HT1080 (cell line): ENCODE results near the gene S100A11. TPM values are rescaled to one million over a fixed set of nuclear protein-coding genes. Genes with fewer than 3 reads are reported as not detected.

Experiments used
- DNase-seq: peaks from one replicate; pipeline ENCODE4 v3.0.0-alpha.2; 2015; ENCODE audit warnings: low read depth
- total RNA-seq: library from RNA; depleted of rRNA; stranded (reverse); fragments of >200 nt; shearing (Covaris generic); gene quantifications from 2 replicates; pipeline ENCODE4 v1.2.3, GENCODE V29; 2014

Gene S100A11
- total RNA-seq, 1 experiment from 2014 or later, result 528 TPM

DNA sequence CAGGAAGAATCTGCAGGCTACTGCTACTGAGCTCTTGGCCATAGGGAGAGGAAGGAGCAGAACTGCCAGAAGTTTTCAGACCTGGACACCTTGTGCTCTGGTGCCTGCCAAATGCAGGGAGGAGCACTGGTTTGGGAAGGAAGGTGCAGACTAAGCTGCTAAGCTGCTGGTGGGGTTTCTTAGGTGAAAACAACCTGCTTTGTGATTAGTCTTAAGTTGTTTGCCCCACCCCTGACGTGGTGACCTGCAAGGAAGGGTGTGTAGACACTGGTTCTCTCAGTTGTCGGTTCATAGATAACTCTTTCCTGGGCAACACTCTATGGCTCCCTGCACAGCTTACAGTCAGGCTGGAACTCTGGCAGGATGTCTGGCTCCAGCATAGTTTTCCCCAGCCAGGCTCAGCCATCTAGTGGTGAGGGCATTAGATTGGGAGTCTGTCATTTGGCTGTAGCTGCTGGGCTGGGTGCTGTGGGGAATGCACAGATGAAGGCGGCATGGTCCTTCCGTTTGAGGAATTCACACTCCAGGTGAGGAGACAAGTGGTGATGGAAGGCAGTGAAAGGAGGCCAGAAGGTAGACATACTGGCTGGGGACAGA lies 32.9 kb downstream of the S100A11 start:
- peak; percentile 28 for DNase-seq

DNA sequence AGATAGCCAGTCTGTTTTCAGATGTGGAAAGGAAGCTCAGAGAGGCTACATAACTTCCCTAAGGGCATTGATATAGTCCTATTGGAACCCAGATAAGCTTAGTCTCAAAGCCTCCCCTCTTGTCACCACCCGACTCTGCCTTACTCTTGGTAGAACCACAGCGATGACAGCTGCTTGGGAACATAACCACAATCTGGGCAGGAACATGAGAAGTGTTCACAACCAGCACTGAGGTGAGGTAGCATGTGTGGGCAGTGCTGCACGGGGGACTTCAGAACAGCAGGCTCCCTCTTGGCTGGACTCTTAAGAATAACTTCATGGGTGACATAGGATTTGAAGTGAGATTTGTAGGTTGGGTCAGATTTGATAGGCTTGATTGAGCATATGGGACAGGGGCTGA lies 33.8 kb downstream of the S100A11 start:
- no peak for DNase-seq

DNA sequence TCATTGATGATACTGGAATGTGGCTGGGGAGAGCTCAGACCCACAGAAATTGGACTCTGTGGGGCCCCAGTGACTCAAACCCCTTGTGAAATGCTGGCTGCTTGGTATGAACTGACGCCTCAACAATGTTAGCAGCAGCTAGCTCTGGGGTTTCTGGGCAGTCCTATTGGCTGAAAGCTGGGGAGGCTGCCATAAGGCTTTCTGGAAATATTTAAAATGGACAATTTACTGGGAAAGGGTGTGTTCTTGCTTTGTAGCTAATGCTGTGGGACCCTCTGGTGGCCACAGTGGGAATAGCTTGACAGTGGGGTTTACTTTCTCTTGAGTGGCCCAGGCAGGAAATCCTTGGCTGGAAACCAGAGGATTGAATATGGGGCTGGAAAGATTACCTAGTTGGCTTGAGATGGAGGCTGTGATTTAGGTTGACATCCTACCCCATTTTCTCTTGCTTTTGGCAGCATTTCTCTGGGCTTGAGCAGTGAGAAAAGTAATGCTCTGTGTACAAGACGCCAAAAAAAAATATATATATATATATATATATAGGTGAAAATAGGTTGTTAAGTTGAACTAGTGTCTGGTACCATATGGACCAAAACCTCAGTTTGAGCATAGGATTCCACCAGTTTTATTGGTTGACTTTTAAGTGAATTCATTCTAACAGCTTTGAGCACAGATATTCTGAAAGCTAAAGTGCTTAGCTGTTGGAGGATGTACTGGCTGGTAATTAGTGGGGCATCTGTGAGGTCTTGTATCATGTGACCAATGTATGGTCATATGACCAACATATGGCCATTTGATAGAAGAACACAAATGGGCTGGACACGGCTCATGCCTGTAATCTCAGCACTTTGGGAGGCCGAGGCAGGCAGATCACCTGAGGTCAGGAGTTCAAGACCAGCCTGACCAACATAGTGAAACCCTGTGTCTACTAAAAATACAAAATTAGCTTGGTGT lies 34.9 kb downstream of the S100A11 start:
- DNase-seq, result peak; percentile 90

DNA sequence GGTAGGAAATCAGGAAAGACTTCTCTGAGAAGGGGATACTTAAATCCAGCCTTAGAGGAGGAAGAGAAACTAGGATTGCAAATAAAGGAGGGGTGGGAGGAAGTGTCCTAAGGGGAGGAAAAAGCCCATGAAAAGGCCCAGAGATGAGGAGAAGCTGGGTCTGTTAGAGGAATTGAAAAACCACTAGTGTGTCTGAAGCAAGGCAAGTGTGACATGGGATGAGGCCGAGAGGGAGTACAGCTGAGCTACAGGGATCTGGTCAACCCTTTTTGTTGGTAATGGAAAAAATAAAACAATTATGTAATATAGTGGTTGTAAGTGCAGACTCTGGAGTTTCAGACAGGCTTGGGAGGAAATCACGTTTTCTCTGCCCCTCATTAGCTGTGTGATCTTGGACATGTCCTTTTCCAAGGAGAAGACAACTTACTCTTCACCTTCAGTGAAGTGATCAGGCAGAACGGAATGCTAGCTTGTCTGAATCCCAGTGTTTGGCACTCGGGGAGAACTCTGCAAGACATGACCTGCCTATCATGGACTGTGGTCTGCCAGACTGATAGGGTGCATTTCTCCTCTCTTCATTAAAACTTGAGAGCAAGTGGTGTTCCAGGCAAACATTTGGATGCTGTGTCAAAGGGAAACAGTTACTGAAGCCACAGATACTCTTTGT lies 35.7 kb downstream of the S100A11 start:
- DNase-seq, result no peak

DNA sequence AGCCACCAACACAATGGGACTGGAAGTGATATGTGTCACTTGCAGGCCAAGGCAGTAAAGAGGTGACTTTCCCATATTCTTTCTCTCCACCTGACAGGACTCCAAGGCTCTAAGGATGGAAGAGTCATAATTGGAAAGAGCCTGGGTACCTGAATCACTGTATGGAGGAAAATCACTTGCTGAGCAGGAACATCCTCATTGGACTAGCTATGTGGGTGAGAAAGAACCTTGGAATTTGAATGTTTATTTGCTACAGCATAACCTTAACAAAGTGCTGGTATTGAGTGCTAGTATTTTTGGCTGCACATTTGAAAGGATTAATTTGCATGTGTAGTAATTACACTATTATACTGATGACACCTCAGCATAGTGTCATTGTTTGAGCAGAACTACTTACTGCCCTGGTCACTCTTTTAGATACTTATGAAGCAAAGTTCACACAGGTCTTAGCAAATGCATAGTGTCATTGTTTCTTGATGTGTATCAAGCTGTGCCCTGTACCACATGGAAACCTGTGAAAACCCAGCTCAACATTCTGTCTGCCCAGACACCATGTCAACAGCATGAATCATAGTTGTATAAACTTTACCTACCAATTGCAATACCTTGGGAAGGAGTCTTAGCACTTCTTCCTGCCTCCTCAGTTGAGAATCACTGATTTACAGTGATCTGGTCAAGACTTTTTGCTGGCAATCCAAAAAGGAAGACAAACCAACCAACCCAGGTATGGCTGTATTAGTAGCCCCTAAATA lies 38.0 kb downstream of the S100A11 start:
- peak; percentile 66 for DNase-seq

DNA sequence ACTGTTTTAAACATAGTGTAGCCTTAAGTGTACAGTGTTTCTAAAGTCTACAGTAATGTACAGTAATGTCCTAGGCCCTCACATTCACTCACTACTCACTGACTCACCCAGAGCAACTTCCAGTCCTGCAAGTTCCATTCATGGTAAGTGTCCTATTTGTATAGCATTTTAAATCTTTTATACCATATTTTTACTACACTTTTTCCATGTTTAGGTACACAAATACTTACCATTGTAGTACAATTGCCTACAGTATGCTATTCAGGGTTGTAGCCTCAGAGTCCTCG lies 39.6 kb downstream of the S100A11 start:
- DNase-seq, result no peak

DNA sequence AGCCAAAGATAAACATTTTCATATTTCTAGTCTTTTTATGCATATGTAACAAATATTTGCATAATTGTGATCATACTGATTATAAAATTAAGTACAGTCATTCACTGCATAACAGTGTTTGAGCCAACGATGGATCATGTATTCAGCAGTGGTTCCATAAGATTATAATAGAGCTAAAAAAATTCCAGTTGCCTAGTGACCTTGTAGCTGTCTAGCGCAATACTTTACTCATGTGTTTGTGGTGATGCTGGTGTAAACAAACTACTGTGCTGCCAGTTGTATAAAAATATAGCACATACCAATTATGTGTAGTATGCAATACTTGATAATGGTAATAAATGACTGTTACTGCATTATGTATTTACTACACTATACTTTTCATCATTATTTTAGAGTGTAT lies 41.0 kb downstream of the S100A11 start:
- DNase-seq, result no peak

DNA sequence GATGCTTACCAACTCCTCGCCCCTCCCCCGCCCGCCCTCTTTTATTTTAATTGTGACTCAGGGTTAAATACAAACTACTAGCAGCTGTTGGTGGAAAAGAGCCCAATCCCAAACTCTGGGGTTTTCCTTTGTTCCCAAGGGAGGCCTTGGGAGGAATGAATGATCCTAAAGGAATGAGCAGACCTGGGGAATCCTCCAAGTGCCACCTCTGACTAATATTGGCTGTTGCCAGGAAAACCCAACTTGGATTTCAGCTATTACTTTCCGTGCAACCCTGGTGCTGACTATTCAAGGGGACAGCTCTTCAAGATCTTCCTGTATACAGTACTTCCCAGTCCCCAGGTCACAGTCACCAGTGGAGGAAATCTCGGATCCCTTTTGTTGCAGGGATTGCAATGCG lies 41.8 kb downstream of the S100A11 start:
- DNase-seq, result peak; percentile 97

DNA sequence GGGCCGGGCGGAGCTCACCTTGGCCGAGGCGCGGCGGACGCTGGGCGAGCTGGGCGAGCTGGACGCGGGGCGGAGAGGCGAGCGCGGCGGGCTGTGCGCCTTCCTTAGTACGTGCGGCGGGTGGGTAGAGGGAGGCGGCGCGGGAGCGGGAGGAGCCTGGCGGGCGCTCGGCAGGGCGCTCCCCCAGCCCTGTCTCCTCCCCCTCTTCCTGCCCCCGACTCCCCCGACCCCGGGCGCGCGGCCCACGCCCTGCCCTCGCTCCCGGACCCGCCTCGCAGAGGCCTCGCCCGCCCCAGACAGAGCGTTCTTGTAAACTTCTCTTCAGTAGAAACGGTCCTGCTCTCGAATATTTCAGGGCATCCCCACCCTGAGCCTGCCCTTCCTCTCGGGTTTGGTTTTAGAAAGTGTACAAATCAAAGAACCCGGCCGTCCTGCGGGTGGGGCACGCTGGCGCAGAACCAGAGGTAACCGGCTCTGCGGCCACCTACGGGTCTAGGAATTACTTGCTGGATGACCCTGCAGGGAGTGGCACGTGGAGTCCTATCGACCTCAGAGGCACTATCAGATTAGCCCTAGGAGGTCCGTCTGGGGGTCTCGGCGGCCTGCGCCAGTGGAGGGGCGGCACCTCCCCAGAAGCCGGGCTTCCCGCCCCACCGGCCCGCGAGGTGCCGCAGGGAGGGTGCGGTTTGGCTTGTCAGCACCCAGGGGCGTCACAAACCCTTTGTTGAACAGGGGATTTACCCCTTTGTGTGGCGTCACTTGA lies 42.9 kb downstream of the S100A11 start, which contains the start of gene S100A10:
Gene S100A10, minus strand, starts transcription at position 126 of the 763 bp plus-strand sequence. CDS start 7,629 bp downstream, outside the sequence.
- DNase-seq, result peak; percentile 80

DNA sequence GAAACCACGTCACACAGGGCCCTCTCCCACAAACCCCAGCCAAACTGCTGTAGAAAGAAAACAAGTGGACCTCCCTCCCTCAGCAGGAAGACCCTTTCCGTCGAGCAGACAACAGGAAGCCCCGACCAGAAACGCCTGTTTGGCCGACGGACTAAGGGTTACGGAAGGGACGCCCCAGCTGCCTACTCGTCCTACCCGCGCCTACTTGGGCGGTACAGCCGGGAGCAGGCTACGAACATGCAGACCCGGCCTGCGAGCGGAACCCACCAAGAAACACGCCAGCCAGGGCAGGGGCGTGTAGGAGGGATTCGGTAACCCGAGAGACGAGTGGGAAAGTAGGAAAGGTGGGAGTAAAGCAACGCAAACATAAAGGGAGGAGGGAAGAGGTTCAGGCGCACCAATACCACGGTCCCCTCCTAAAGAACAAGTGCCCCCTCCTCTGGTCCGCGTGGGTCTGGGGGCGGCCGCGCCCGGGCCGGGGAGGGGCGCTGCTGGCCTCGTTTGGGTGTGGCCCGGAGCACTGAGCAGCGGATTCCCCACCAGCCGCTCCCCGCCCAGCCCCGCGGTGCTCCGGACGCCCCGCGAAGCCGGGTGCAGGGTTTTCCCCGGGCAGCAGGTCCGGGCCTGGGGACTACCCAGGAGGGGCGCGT lies 43.6 kb downstream of the S100A11 start:
- DNase-seq, result no peak

DNA sequence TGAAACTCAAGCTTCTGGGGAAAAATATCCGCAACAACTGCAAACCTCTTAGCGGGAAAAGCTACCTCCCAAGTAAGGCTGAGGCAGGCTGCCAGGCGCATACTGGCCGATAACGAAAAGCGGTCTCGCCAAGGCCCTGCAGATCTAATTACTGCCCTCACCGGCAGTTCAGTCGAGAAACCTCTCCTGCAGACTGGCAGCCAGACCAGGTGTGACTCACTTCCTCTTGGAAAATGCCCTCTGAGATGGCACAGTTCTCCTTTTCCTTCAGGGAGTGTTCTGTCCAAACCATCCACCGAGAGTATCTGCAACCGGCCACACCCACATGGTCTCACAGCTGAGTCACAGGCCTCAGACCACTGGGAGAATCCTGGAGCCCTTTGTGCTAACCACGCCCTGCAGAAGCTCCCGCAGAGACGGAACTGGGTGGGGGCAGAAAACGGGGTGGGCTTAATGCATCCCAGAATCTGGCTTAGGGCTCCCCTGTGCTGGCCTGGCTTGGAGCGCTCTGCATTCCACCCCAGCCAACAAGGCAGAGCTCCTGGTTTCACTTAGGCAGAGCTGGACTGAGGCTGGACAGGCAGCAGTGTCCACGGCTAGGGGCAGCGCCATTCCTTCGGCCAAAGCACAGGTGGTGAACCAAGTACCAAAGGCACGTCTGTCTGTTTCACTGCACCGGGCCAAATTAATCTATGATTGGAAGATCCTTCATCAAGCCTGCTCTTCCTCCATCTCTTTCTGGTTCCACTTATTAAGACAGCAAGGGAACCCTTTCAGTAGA lies 44.3 kb downstream of the S100A11 start:
- peak; percentile 100 for DNase-seq

DNA sequence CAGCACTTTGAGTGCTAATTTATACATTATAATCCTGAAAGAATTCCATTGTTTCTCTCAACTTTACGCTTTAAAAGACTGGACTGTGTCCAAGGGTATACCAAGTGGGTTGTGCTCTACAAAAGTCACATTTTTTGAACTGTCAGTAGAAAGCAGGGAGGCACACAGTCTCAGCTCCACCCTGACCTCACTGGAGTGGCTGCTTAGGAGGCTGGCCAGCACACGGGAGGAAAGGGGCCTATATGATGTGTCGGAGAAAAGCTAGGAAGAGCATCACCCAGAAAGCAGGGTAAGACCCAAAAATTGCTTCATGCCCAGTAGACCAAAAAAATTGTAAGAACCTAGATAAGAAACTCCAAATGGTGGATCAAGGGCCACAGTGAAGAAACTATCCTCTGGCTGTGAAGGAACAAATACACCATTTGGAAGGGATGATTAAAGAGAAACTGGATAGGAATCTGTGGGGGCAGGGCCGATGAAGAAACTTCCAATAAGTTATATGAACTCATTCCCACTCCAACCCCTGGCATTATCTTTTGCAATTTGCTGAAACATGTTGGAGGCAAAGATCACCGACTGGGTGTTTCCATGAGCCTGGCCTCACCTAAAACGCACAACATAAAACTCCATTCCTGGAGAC lies 45.0 kb downstream of the S100A11 start:
- peak; percentile 37 for DNase-seq

DNA sequence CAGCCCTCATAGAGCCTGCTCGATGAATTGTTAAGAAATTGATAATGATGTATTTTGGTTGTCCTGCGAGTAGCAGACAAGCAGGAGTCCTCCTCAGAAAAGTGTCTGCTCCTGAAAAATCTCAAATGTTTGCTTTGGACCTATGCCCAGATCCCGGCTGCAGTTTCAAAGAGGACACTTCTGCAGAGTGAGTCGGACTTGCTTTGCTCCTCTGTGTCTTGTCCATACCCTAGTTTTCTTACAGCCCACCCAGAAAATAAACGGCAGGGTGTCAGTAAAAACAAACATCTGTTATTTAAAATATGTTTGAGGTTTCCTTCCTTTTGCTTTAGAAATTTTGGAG lies 46.0 kb downstream of the S100A11 start:
- DNase-seq, result peak; percentile 72

DNA sequence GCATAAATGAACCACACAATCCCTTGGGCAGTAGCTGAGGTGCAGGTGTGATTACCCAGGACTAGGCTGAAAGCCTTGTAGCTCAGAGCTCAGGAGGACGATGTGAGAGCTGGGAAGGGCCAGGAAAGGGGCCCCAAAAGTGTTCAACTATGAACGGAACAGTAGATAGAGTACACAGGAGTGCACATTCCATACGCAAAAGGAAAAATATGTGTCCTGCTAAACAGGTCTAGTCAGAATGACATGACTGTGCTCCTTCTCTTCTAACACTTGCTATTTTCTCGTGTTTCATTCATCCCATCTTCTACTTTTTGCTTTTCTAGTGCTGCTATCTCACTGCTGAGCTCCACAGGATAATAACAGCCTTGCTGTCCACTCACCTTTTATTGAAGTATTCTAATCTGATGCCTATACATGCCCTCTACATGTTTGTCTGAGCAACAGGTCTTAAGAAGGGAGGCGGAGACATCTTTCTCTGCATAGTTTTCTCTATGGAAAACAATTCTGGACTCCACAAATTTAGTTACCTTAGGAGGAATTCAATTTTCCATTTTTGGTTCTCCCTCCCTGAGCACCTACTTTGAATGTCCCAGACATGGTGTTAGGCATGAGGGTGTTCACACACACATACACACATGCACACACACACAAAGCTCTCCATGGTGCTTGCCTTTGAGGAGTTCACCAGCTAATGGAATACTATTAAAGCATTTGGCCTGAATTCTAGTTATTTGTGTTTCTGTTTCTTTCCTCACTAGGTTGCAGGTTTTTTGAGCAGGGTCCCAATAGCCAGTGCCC lies 46.5 kb downstream of the S100A11 start:
- no peak for DNase-seq

DNA sequence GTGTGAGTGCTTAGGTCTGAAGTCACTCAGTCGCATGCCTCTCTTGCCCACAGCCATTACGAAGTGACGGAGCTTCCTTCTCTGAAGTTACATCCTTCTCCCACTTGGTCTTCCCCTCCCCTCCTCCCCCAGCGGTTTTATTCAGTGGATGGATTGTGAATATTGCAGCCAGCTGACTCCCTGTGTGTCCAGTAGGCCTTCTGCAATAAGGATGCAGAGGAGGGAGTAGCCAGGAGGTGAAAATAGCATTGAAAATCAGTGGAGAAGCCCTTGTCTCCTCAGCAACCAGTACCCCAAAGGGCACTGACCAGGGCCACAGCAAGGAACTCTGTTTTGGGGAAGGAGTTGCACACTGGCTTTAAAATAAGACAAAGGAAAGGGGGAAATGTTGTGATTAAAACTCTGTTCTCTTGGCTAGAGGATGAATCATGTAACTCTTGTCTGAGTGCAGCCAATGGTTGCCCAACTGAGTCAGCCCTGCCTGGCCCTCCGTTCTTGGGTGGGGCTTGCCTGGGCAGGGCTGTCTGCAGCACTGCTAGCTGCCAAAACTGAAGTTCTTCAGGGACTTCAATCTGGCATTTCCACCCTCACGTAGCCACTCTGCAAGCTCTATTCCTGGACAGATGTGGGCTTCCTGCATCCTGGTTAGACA lies 47.5 kb downstream of the S100A11 start:
- DNase-seq, result peak; percentile 95

DNA sequence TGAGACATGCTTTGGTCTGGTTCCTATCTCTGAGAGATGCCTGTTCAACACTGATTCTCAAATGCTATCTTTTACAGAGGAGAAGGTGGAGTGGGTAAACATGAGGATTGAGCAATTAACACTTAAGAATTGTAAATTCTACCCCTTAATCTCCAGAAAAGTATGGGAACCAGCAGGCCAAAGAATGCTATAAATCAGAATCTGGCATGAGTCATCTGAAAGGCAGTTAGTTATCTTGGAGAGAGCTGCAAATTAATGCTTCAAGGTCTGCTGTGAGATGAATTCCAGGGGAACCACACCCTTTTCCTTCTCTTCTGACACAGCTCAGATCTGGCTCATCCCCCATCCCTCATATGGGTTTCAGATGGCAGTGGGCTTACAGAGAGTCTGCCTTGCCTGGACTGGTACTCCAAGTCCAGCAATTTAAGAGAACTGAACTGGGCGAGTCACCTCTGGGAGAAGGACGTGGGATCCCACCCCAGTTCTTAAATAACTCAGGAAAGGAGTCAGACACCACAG lies 48.3 kb downstream of the S100A11 start:
- DNase-seq, result peak; percentile 97

DNA sequence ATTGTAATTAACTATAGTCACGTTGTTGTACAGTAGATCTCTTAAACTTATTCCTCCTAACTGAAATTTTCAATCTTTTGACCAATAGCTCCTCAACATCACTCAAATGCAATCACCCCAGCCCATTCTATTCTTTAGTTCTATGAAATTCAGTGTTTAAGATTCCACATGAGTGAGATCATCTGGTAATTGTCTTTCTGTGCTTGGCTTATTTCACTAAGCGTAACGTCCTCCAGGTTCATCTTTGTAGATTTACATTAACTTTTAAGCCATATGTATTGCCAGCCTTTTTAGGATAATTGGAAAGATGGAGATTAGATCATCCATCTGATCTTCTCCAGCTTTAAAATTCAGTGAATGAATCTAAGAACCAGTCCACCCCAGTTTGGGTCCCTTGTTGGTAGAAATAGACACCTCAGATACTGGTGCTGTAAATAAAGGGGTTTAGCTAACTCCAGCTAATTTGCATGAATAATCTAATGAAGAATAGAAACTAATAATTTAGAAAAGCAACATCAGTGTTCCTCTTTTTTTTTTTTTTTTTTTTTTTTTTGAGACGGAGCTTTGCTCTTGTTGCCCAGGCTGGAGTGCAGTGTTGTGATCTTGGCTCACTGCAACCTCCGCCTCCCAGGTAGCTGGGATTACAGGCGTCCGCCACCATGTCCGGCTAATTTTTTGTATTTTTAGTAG lies 50.2 kb downstream of the S100A11 start:
- no peak for DNase-seq
